Measurements from ENCODE around the gene OGG1. TPM values are rescaled to one million over a fixed set of nuclear protein-coding genes. Genes with fewer than 3 reads are reported as not detected.

OGG1 gene
- polyA plus RNA-seq, 2 of the 4 experiments (the other 2 are of a cell fraction): 18.1 to 21.2 TPM

GRCh38 chr3:9792405-9793160, 42.8 kb downstream of the OGG1 start, which contains the start of the genes ARPC4 and TADA3 (continued):
- TF ChIP-seq EHMT2 (IDR thresholded peaks at IDR 0.05; ENCODE audit: low read depth) (no peak), KDM5A (IDR thresholded peaks at IDR 0.05) (no peak), MYC (IDR thresholded peaks at IDR 0.05; ENCODE audit: borderline replicate concordance, low read length) (no peak), FOSL2 (IDR thresholded peaks at IDR 0.05) (no peak), FOSL2 (CRISPR knock-in tag; IDR thresholded peaks at IDR 0.05) (no peak)

- no peaks in the 10 kb centered on the region for H3K9me3 ChIP-seq
- TF ChIP-seq RARB (CRISPR knock-in tag; IDR thresholded peaks at IDR 0.05) (0 out of 2 replicates have a peak, but pooled peaks have one; percentile 16), KDM5A (IDR thresholded peaks at IDR 0.05) (peak; percentile 53), EHF (CRISPR knock-in tag; IDR thresholded peaks at IDR 0.05) (no peak), PHF8 (IDR thresholded peaks at IDR 0.05; ENCODE audit: borderline replicate concordance, low read depth) (peak; percentile 90; the same call in 1 of the 2 replicates), TP53 (CRISPR knock-in tag; IDR thresholded peaks at IDR 0.05) (peak; percentile 84; the same call in 1 of the 2 replicates)
- FAIRE-seq: no peak
- H3K4me2 ChIP-seq: peak overlapping the region; percentile 99
- under 1% methylated on average over 11 of the region's 23 CpGs for WGBS (ENCODE audit: missing lambda C conversion rate)
- ChIA-PET CTCF (interaction anchor here (0.7 to 1.8 kb wide), 8 partner anchors 9 to 153 kb away, joined by 3 to 5 read pairs (median 4); no protein-coding TSS in a partner anchor), POLR2A (interaction anchor here (0.7 to 1.6 kb wide), 15 partner anchors 9 to 334 kb away, joined by 3 to 17 read pairs (median 3); partner anchors contain the start of genes BRPF1, CAMK1, CRELD1 and OGG1)
- H3K4me1 ChIP-seq: peaks cover 21% of the 10 kb centered on the region
- peak; percentile 51 to 57 for ATAC-seq
- peak overlapping the region; percentile 68 for H3K4me3 ChIP-seq
- H3K27ac ChIP-seq: peak overlapping the region; percentile 95 to 97
- DNase-seq (ENCODE audit: low read depth in 1 of 2, low spot score in 1 of 2): peak in 1 of 2 experiments; percentile 61
These were observed 43.5 kb downstream of the OGG1 start for GRCh38 chr3:9793161-9793781.

- CTCF ChIA-PET: interaction anchor here (1.8 kb wide), 1 partner anchor 14 kb away, joined by 4 read pairs; no protein-coding TSS in a partner anchor
- FAIRE-seq (no peak), ATAC-seq (no peak), DNase-seq (ENCODE audit: low read depth in 1 of 2, low spot score in 1 of 2) (no peak)
- H3K4me3 ChIP-seq: peak overlapping the region; percentile 68; the same call in 1 of the 3 replicates
- TF ChIP-seq CTCF (IDR thresholded peaks at IDR 0.05): no peak
- H3K4me2 ChIP-seq: peak overlapping the region; percentile 99
- POLR2A ChIA-PET: no interaction called here
- no peaks in the 10 kb centered on the region for H3K9me3 ChIP-seq
- H3K27ac ChIP-seq: no peak overlapping the region
- WGBS (ENCODE audit: missing lambda C conversion rate): 92% methylated on average over 11 of the region's 11 CpGs
- peaks cover 21% of the 10 kb centered on the region for H3K4me1 ChIP-seq
These were observed 44.6 kb downstream of the OGG1 start for GRCh38 chr3:9794400-9794799.

DNA sequence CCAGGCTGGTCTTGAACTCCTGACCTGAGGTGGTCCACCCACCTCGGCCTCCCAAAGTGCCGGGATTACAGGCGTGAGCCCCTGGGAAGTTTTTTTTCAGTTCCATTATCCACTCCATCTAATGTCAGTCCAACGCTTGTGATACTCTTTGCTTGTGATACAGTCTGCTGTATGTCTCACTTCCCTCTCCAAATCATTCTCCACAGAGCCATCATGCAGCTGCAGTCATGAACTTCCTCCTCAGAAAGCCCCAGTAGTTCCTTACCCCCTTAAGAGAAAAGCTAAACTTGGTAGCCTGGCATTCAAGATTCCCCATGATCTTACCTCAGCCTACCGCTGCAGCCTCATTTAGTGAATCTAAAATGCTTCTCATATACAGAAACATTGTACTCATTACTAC, 45.5 kb downstream of the OGG1 start:
- H3K4me3 ChIP-seq: no peak overlapping the region
- ChIA-PET POLR2A (no interaction called here), CTCF (interaction anchor here (1.6 to 1.8 kb wide), 2 partner anchors 13 to 14 kb away, joined by 4 read pairs; partner anchors contain the start of gene TTLL3)
- TF ChIP-seq, protein P1, sequence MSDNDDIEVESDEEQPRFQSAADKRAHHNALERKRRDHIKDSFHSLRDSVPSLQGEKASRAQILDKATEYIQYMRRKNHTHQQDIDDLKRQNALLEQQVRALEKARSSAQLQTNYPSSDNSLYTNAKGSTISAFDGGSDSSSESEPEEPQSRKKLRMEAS (IDR thresholded peaks at IDR 0.05): no peak
- TF ChIP-seq CEBPB (IDR thresholded peaks at IDR 0.05) (no peak), HOXB13 (CRISPR knock-in tag; IDR thresholded peaks at IDR 0.05; ENCODE audit: low read depth) (no peak), BHLHE40 (IDR thresholded peaks at IDR 0.05; ENCODE audit: low read depth, low read length) (no peak), EHF (CRISPR knock-in tag; IDR thresholded peaks at IDR 0.05) (no peak), HOXA7 (CRISPR knock-in tag; IDR thresholded peaks at IDR 0.05) (no peak), FOSB (CRISPR knock-in tag; IDR thresholded peaks at IDR 0.05) (no peak), NR3C1 (IDR thresholded peaks at IDR 0.05) (no peak), MAZ (IDR thresholded peaks at IDR 0.05; ENCODE audit: borderline replicate concordance, low read depth, low read length) (no peak), JUNB (IDR thresholded peaks at IDR 0.05) (no peak), CHD4 (IDR thresholded peaks at IDR 0.05; ENCODE audit: borderline replicate concordance) (no peak), ZC3H11A (IDR thresholded peaks at IDR 0.05) (no peak), RFX5 (IDR thresholded peaks at IDR 0.05) (no peak), ZNF302 (CRISPR knock-in tag; IDR thresholded peaks at IDR 0.05) (no peak), TFCP2L1 (CRISPR knock-in tag; IDR thresholded peaks at IDR 0.05) (no peak), CBX2 (IDR thresholded peaks at IDR 0.05; ENCODE audit: borderline replicate concordance, low read depth) (no peak), ESRRA (IDR thresholded peaks at IDR 0.05; ENCODE audit: borderline replicate concordance, low read length) (no peak), MYC (IDR thresholded peaks at IDR 0.05; ENCODE audit: borderline replicate concordance, low read length) (no peak), SREBF2 (IDR thresholded peaks at IDR 0.05) (no peak)
- TF ChIP-seq, protein P2, sequence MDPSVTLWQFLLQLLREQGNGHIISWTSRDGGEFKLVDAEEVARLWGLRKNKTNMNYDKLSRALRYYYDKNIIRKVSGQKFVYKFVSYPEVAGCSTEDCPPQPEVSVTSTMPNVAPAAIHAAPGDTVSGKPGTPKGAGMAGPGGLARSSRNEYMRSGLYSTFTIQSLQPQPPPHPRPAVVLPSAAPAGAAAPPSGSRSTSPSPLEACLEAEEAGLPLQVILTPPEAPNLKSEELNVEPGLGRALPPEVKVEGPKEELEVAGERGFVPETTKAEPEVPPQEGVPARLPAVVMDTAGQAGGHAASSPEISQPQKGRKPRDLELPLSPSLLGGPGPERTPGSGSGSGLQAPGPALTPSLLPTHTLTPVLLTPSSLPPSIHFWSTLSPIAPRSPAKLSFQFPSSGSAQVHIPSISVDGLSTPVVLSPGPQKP (IDR thresholded peaks at IDR 0.05; ENCODE audit: low read depth, low read length): no peak
- FAIRE-seq: no peak
- 96% methylated on average over 5 of the region's 5 CpGs for WGBS (ENCODE audit: missing lambda C conversion rate)
- no peak for ATAC-seq
- H3K4me1 ChIP-seq: peaks cover 21% of the 10 kb centered on the region
- H3K27ac ChIP-seq: no peak overlapping the region
- no peak for DNase-seq (ENCODE audit: low read depth in 1 of 2, low spot score in 1 of 2)
- no peak overlapping the region for H3K4me2 ChIP-seq
- no peaks in the 10 kb centered on the region for H3K9me3 ChIP-seq
